ENCODE results near the gene RTL3.

RTL3 gene

DNA sequence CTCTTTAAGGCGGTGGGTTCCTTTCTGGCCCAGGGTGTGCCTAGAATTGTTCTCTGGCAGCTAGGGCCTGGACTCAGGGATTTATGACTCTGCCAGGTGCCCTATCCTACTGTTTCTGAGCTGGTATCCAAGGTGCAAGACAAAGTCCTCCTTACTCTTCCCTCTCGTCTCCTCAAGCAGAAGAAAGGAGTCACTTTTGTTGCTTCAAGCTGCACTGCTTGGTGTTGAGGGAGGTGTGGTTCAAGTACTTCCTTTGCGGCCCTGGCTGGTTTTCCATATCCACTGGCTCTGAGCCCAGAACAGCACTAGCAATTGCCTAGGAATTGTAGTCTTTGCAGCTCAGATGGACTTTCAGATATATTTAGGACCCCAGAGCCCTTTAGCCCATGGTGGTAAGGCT, 39.3 kb downstream of the RTL3 start:
- DNase-seq (ENCODE audit: low read depth in 2 of 2) = no peak

DNA sequence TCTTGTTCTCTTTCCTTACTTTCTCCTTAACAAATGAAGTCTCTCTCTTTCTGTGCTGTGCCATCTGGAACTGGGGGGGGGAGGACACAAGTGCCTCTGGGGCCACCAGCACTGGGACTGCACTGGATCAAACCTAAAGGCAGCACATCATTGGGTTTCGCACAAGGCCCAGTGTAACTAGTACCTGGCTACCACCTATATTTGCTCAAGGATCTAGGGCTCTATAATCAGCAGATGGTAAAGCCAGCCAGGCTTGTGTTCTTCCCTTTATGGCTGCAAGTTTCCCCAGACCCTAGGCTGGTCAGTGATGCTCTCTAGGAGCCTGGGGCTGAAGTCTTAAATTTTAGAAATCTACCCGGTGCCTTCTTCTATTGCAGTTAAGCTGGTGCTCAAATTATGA, 40.1 kb downstream of the RTL3 start:
- no peak for DNase-seq (ENCODE audit: low read depth in 2 of 2)

DNA sequence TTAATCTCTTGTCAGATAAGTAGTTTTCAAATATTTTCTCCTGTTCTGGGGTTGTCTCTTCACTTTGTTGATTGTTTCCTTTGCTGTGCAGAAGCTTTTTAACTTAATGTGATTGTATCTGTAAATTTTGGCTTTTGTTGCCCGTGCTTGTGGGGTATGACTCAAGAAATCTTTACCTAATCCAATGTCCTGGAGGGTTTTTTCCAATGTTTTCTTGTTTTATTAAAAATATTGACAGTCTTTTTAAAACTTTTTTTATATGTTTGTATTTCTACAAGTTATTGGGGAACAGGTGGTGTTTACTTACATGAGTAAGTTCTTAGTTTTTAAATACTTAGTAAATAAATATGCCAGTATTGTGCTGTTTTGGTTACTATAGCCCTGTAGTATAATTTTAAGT, 44.9 kb downstream of the RTL3 start:
- no peak for DNase-seq (ENCODE audit: low read depth in 2 of 2)
